HepG2 (cell line): Measurements from ENCODE around the gene TYW1B. TPM values are rescaled to one million over a fixed set of nuclear protein-coding genes. Genes with fewer than 3 reads are reported as not detected.
"Not testable (repeated sequence)": the region's sequence is repeated elsewhere in the genome, so short reads cannot be mapped to it uniquely, and the experiment has no call there.

ENCODE experiments used
- ATAC-seq: fragments of 200-7000 bp; cut with Tn5 transposase; 3 replicates; pipeline ENCODE4 v1.9.1; 2020; ENCODE audit warnings: mild to moderate bottlenecking, moderate library complexity
- BruUV-seq: library from RNA; stranded (reverse); fragments of 400-500 nt; replicated peaks from 2 replicates; lab custom pipeline; 2021; lab: Mats Ljungman, UMichigan
- CTCF ChIA-PET: fragments of 300-600 bp; formaldehyde crosslinking; extraction: SDS; loops from one replicate; lab custom pipeline; 2021; ENCODE audit warnings: low total read pairs, inconsistent platforms, low intra/inter-chr PET ratio; lab: Yijun Ruan, JAX
- POLR2A ChIA-PET: fragments of 350-600 bp; sonication (Branson Sonifier 250); formaldehyde crosslinking; loops from one replicate; lab custom pipeline; 2020; ENCODE audit warnings: antibody characterized with exemption, inconsistent platforms; lab: Yijun Ruan, JAX
- DNase-seq: peaks from one replicate; pipeline ENCODE4 v3.0.0-alpha.2; 2015; ENCODE audit warnings: low spot score
- FAIRE-seq: peaks from 3 replicates; lab custom pipeline; 2011; peaks lifted over from hg19 to GRCh38; lab: Jason Lieb, UNC
- H2AFZ ChIP-seq: one replicate; pipeline ENCODE4 v1.6.1; 2011; ENCODE audit warnings: low read length, inconsistent platforms
- H3K27ac ChIP-seq: fragments of 300-600 bp; 3 replicates; pipeline ENCODE4 v1.8.0; 2011; ENCODE audit warnings: mixed run types, mild to moderate bottlenecking, mixed read lengths, low read length, inconsistent platforms; ENCODE audit not compliant: insufficient read depth; ENCODE audit errors: extremely low read length
- H3K27me3 ChIP-seq, 2 experiments: fragments of 200-600 bp in 1 of 2; 2 replicates in 1 of 2; 3 replicates in 1 of 2; pipeline versions ENCODE4 v1.6.0 to v1.8.0; 2011; ENCODE audit warnings: low read length in 2 of 2, mild to moderate bottlenecking in 2 of 2, moderate library complexity in 2 of 2, inconsistent platforms in 1 of 2; ENCODE audit not compliant: insufficient read depth in 2 of 2, control insufficient read depth in 1 of 2
- H3K36me3 ChIP-seq, 2 experiments: fragments of 200-600 bp in 1 of 2; replicated peaks in 1 of 2; 2 replicates in 1 of 2; 3 replicates in 1 of 2; pipeline versions ENCODE4 v1.5.1 to v1.8.0; 2011; ENCODE audit warnings: low read length in 2 of 2, inconsistent platforms in 1 of 2; ENCODE audit not compliant: insufficient read depth in 2 of 2, control insufficient read depth in 1 of 2
- H3K4me1 ChIP-seq: 2 replicates; pipeline ENCODE4 v1.5.1; 2012; ENCODE audit warnings: low read length, inconsistent platforms; ENCODE audit not compliant: insufficient read depth
- H3K4me2 ChIP-seq: 2 replicates; pipeline ENCODE4 v1.6.0; 2011; ENCODE audit warnings: low read depth, low read length, inconsistent platforms
- H3K4me3 ChIP-seq, 3 experiments: fragments of 200-600 bp in 1 of 3; sonication (generic), shearing (Covaris generic) in 1 of 3; replicated peaks in 1 of 3; 2 replicates each; pipeline ENCODE4 v1.5.1; 2011 to 2016; ENCODE audit warnings: low read length in 3 of 3, inconsistent platforms in 2 of 3, low read depth in 2 of 3, mild to moderate bottlenecking in 2 of 3, control low read depth in 1 of 3, mixed read lengths in 1 of 3; ENCODE audit not compliant: insufficient read depth in 1 of 3
- H3K79me2 ChIP-seq: one replicate; pipeline ENCODE4 v1.6.1; 2011; ENCODE audit warnings: low read length, inconsistent platforms; ENCODE audit not compliant: insufficient read depth
- H3K9ac ChIP-seq: 2 replicates; pipeline ENCODE4 v1.6.0; 2011; ENCODE audit warnings: mild to moderate bottlenecking, low read depth, low read length, inconsistent platforms; ENCODE audit not compliant: insufficient read depth
- H3K9me3 ChIP-seq: 2 replicates; pipeline ENCODE4 v1.5.1; 2012; ENCODE audit warnings: mild to moderate bottlenecking, low read length
- H4K20me1 ChIP-seq: 2 replicates; pipeline ENCODE4 v1.6.0; 2011; ENCODE audit warnings: inconsistent platforms, mild to moderate bottlenecking, low read length, moderate library complexity; ENCODE audit not compliant: insufficient read depth
- HNF4A ChIP-seq: sonication (generic); formaldehyde crosslinking; IDR thresholded peaks from 2 replicates; pipeline ENCODE4 v1.4.0; 2020; ENCODE audit warnings: missing genetic modification reagents
- JUN ChIP-seq: sonication (generic); formaldehyde crosslinking; IDR thresholded peaks from 2 replicates; pipeline ENCODE4 v1.4.0; 2020; ENCODE audit warnings: mild to moderate bottlenecking, missing genetic modification reagents
- KLF15 ChIP-seq: sonication (generic); formaldehyde crosslinking; IDR thresholded peaks from 2 replicates; pipeline ENCODE4 v1.8.1; 2023; ENCODE audit warnings: borderline replicate concordance, mild to moderate bottlenecking, inconsistent platforms, missing genetic modification reagents, mixed read lengths
- ZBTB8A ChIP-seq: sonication (generic); formaldehyde crosslinking; IDR thresholded peaks from 2 replicates; pipeline ENCODE4 v1.4.0; 2020; ENCODE audit warnings: mild to moderate bottlenecking, low read depth, missing genetic modification reagents, borderline replicate concordance
- ZNF101 ChIP-seq: sonication (generic); formaldehyde crosslinking; IDR thresholded peaks from 2 replicates; pipeline ENCODE4 v1.4.0; 2020; ENCODE audit warnings: mild to moderate bottlenecking, low read depth, missing genetic modification reagents, borderline replicate concordance
- ZNF530 ChIP-seq: sonication (generic); formaldehyde crosslinking; IDR thresholded peaks from 2 replicates; pipeline ENCODE4 v1.5.0; 2020; ENCODE audit warnings: low read depth, mild to moderate bottlenecking, missing genetic modification reagents
- WGBS: methylation state at CpG from one replicate; pipeline ENCODE4 v1.1.6; 2017; ENCODE audit warnings: low lambda C conversion rate; 5-methylcytosine and 5-hydroxymethylcytosine counted together
- in situ Hi-C: cut with HindIII; loops from 2 replicates; pipeline ENCODE4 v1.10.0; 2017; ENCODE audit warnings: low pct_unique_long_range_greater_than_20kb; ENCODE audit not compliant: extremely low pct_ligation_motif_present
- intact Hi-C: fragments of 100-400 bp; cut with micrococcal nuclease; formaldehyde crosslinking; loops from one replicate; pipeline ENCODE4 v1.10.0; 2022; ENCODE audit not compliant: unreplicated experiment
- polyA plus RNA-seq, 8 experiments: library from polyadenylated mRNA; depleted of rRNA in 3 of 8; stranded (reverse) in 7 of 8; unstranded in 1 of 8; fragments of >200 nt; fragmentation: Illumina TruSeq in 4 of 8; extraction: Trizol in 4 of 8; gene quantifications; 2 replicates each; pipeline versions ENCODE4 v1.2.1 to v1.2.3, GENCODE V29; 2011 to 2016; ENCODE audit warnings: low read depth in 4 of 8, missing spikeins in 1 of 8, mixed read lengths in 1 of 8; ENCODE audit not compliant: insufficient read depth in 1 of 8
- total RNA-seq, 5 experiments: library from RNA; depleted of rRNA; stranded (reverse); fragments of >200 nt; fragmentation: Illumina TruSeq; extraction: Trizol; gene quantifications; 2 replicates each; pipeline ENCODE4 v1.2.3, GENCODE V29; 2016; ENCODE audit warnings: low read depth in 1 of 5

The TYW1B gene
- total and polyA plus RNA-seq, 2 of the 13 experiments (the other 11 are each of a cell fraction or from before 2014, with no cell fraction given) = 2.0 to 5.5 TPM

DNA sequence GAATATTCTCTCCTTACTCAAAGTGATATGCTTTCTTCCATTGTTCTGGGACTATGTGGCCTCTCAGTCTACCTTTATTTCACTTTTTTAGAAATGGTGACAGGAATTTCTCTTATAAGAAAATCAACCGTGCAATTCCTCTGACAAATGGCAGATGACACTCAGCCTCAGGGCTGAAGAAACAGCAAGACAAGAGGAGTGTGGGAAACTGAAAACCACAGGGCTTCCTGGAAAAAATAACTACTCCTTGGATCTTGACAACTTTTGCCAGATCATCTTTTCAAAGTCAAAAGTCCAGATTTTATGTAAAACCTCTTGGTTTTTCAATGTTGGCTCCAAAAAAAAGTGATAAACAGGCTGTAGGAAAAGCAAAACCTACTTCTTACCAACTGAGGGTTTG, 121.5 kb downstream of the TYW1B start:
- DNase-seq (no peak), FAIRE-seq (no peak), ATAC-seq (no peak)
- intact Hi-C loops = no loop called here
- Histone ChIP-seq H2AFZ (no peak overlapping the region), H3K4me2 (no peak overlapping the region), H3K9ac (no peak overlapping the region), H3K4me3 (no peak overlapping the region), H4K20me1 (no peaks in the 10 kb centered on the region), H3K79me2 (no peaks in the 10 kb centered on the region), H3K27me3 (no peaks in the 10 kb centered on the region), H3K27ac (no peak overlapping the region), H3K4me1 (no peaks in the 10 kb centered on the region), H3K9me3 (no peaks in the 10 kb centered on the region), H3K36me3 (no peaks in the 10 kb centered on the region; a peak in 1 of 5 replicates)
- 100% methylated on average over 1 of the region's 1 CpG for WGBS
- ChIA-PET POLR2A (no interaction called here), CTCF (no interaction called here)
- TF ChIP-seq JUN (CRISPR knock-in tag) (no peak), HNF4A (CRISPR knock-in tag) (no peak), ZNF530 (CRISPR knock-in tag) (no peak), KLF15 (CRISPR knock-in tag) (no peak), ZNF101 (CRISPR knock-in tag) (no peak), ZBTB8A (CRISPR knock-in tag) (no peak)
- no TSS peak for BruUV-seq
- in situ Hi-C loops = no loop called here

DNA sequence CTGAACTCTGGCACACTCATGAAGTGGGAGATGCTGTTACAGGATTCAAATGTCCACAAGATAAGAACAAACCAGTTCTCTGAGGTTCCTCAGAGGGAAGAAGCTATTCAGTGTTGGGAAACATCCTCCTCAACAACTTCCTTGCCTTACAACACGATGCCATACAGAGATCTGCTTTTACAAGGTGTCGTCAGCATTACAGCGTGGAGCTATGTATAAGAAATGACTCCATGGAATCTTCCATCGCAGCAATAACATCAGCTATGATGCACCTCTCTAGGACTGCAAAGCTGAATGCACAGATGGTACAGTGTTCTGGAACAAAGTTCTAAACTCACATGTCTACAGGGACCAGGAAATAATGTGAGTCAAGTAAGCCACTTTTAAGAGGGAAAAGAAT, 122.3 kb downstream of the TYW1B start:
- H3K4me2 ChIP-seq, in situ Hi-C loops, H4K20me1 ChIP-seq, intact Hi-C loops, FAIRE-seq, POLR2A ChIA-PET, H3K36me3 ChIP-seq, H3K4me1 ChIP-seq, DNase-seq, H3K27ac ChIP-seq, H3K27me3 ChIP-seq, H3K79me2 ChIP-seq, H3K9me3 ChIP-seq, H3K9ac ChIP-seq, H2AFZ ChIP-seq, H3K4me3 ChIP-seq, BruUV-seq, ATAC-seq, CTCF ChIA-PET: not testable (repeated sequence)
- 97% methylated on average over 3 of the region's 4 CpGs for WGBS
